K562 (cell line): ENCODE measurements around the gene LTA4H. TPM values are rescaled to one million over a fixed set of nuclear protein-coding genes. Genes with fewer than 3 reads are reported as not detected.

Experiments
- ATAC-seq: fragments of 200-7000 bp; cut with Tn5 transposase; 3 replicates; pipeline ENCODE4 v1.9.1; 2020; ENCODE audit warnings: moderate library complexity
- BruUV-seq: library from RNA; stranded (reverse); fragments of 400-500 nt; replicated peaks from 2 replicates; lab custom pipeline; 2021; lab: Mats Ljungman, UMichigan
- CTCF ChIA-PET: fragments of 300-600 bp; formaldehyde crosslinking; extraction: SDS; loops from one replicate; lab custom pipeline; 2021; ENCODE audit warnings: low intra/inter-chr PET ratio; lab: Yijun Ruan, JAX
- POLR2A ChIA-PET: fragments of 300-600, 350-650 bp; sonication (Branson Sonifier 250); formaldehyde crosslinking; extraction: SDS; loops from one replicate; lab custom pipeline; 2021; ENCODE audit warnings: antibody characterized with exemption, inconsistent platforms; lab: Yijun Ruan, JAX
- DNase-seq, 4 experiments: peaks; one replicate each; pipeline versions ENCODE4 v3.0.0 to v3.0.0-alpha.2; 2011 to 2018; ENCODE audit warnings: low spot score in 3 of 4, mixed read lengths in 3 of 4; ENCODE audit errors: extremely low read depth in 1 of 4
- FAIRE-seq: peaks from 2 replicates; lab custom pipeline; 2011; peaks lifted over from hg19 to GRCh38; lab: Jason Lieb, UNC
- H2AFZ ChIP-seq: 2 replicates; pipeline ENCODE4 v1.6.0; 2011; ENCODE audit warnings: low read depth, low read length, control low read depth, inconsistent platforms
- H3K27ac ChIP-seq: fragments of 200-600 bp; 3 replicates; pipeline ENCODE4 v1.8.0; 2011; ENCODE audit warnings: low read depth, mild to moderate bottlenecking, control low read depth, inconsistent platforms, low read length, moderate library complexity, mixed read lengths; ENCODE audit errors: extremely low read depth
- H3K27me3 ChIP-seq, 2 experiments: fragments of 300-600 bp in 1 of 2; 2 replicates in 1 of 2; 3 replicates in 1 of 2; pipeline versions ENCODE4 v1.6.0 to v1.8.0; 2011; ENCODE audit warnings: inconsistent platforms in 2 of 2, low read length in 2 of 2, mild to moderate bottlenecking in 1 of 2, mixed read lengths in 1 of 2, moderate library complexity in 1 of 2; ENCODE audit not compliant: control insufficient read depth in 2 of 2, insufficient read depth in 2 of 2
- H3K36me3 ChIP-seq: fragments of 300-600 bp; 3 replicates; pipeline ENCODE4 v1.8.0; 2011; ENCODE audit warnings: mild to moderate bottlenecking, low read length, inconsistent platforms; ENCODE audit not compliant: control insufficient read depth, insufficient read depth
- H3K4me1 ChIP-seq, 2 experiments: fragments of 200-600 bp in 1 of 2; replicated peaks in 1 of 2; 2 replicates in 1 of 2; 3 replicates in 1 of 2; pipeline versions ENCODE4 v1.5.1 to v1.8.0; 2011; ENCODE audit warnings: inconsistent platforms in 2 of 2, low read length in 2 of 2, mild to moderate bottlenecking in 1 of 2, mixed read lengths in 1 of 2, moderate library complexity in 1 of 2; ENCODE audit not compliant: control insufficient read depth in 2 of 2, insufficient read depth in 2 of 2
- H3K4me2 ChIP-seq: 2 replicates; pipeline ENCODE4 v1.6.1; 2011; ENCODE audit warnings: low read length, control low read depth, inconsistent platforms, mixed read lengths; ENCODE audit not compliant: insufficient read depth
- H3K4me3 ChIP-seq: fragments of 200-600 bp; sonication (generic), shearing (Covaris generic); 2 replicates; pipeline ENCODE4 v1.5.1; 2016; ENCODE audit warnings: control low read depth, inconsistent platforms
- H3K79me2 ChIP-seq: fragments of 200-600 bp; 3 replicates; pipeline ENCODE4 v1.8.0; 2011; ENCODE audit warnings: low read length, inconsistent platforms; ENCODE audit not compliant: control insufficient read depth, insufficient read depth
- H3K9ac ChIP-seq, 2 experiments: 2 replicates each; pipeline versions ENCODE4 v1.6.0 to v1.6.1; 2011; ENCODE audit warnings: low read depth in 2 of 2, low read length in 2 of 2, control low read depth in 1 of 2, inconsistent platforms in 1 of 2, mild to moderate bottlenecking in 1 of 2, mixed read lengths in 1 of 2; ENCODE audit not compliant: insufficient read depth in 1 of 2
- H3K9me1 ChIP-seq: one replicate; pipeline ENCODE4 v1.6.0; 2011; ENCODE audit warnings: inconsistent platforms, mild to moderate bottlenecking, low read length, moderate library complexity; ENCODE audit not compliant: control insufficient read depth, insufficient read depth
- H3K9me3 ChIP-seq: replicated peaks from 2 replicates; pipeline ENCODE4 v1.5.1; 2011; ENCODE audit warnings: low read depth, low read length, inconsistent platforms; ENCODE audit not compliant: control insufficient read depth, insufficient read depth
- H4K20me1 ChIP-seq: replicated peaks from 2 replicates; pipeline ENCODE4 v1.6.1; 2011; ENCODE audit warnings: low read length, inconsistent platforms, mixed read lengths; ENCODE audit not compliant: control insufficient read depth, insufficient read depth
- CTCF ChIP-seq, 3 experiments: IDR thresholded peaks in 2 of 3; conservative IDR thresholded peaks in 1 of 3; 2 replicates each; pipeline ENCODE4 v1.5.1; 2011 to 2012; ENCODE audit warnings: low read length in 3 of 3, mild to moderate bottlenecking in 3 of 3, control low read depth in 2 of 3, improper control_type of control experiment in 1 of 3, inconsistent platforms in 1 of 3, low read depth in 1 of 3, mixed read lengths in 1 of 3, moderate library complexity in 1 of 3; ENCODE audit not compliant: insufficient read depth in 2 of 3
- HEY1 ChIP-seq: fragments of 250-450 bp; sonication (Bioruptor Pico); IDR thresholded peaks from 2 replicates; pipeline ENCODE4 v1.5.0; 2020; ENCODE audit warnings: mild to moderate bottlenecking, moderate library complexity, borderline replicate concordance
- RAD21 ChIP-seq, 2 experiments: fragments of 250-450 bp in 1 of 2; fragments of 450-650 bp in 1 of 2; sonication (Bioruptor Pico) in 1 of 2; formaldehyde crosslinking in 1 of 2; IDR thresholded peaks in 1 of 2; conservative IDR thresholded peaks in 1 of 2; 2 replicates each; pipeline versions ENCODE4 v1.4.0 to v1.8.0; 2020 to 2022; ENCODE audit warnings: mild to moderate bottlenecking in 2 of 2, moderate library complexity in 1 of 2
- REST ChIP-seq, 2 experiments: fragments of 450-650 bp; formaldehyde crosslinking in 1 of 2; IDR thresholded peaks; 2 replicates each; pipeline versions ENCODE4 v1.4.0 to v1.6.1; 2014 to 2020; ENCODE audit warnings: mild to moderate bottlenecking in 2 of 2, borderline replicate concordance in 1 of 2, low read depth in 1 of 2
- WGBS: fragments of 100-300 bp; shearing (Covaris generic); methylation state at CpG from one replicate; pipeline ENCODE4 v1.1.6; 2016; ENCODE audit warnings: low coverage, mixed read lengths; ENCODE audit not compliant: insufficient coverage; ENCODE audit errors: missing lambda C conversion rate; 5-methylcytosine and 5-hydroxymethylcytosine counted together
- in situ Hi-C: fragments of 300-500 bp; cut with MboI; formaldehyde crosslinking; loops from 4 replicates; pipeline ENCODE4 v1.15.0; 2018; ENCODE audit warnings: inconsistent platforms, mixed read lengths
- intact Hi-C: fragments of 100-400 bp; cut with micrococcal nuclease; formaldehyde crosslinking; loops from 2 replicates; pipeline ENCODE4 v1.14.2; 2022
- polyA plus RNA-seq, 8 experiments: library from polyadenylated mRNA; depleted of rRNA in 4 of 8; stranded (reverse) in 5 of 8; unstranded in 3 of 8; fragments of >200 nt; fragmentation: Nextera tagmentation in 2 of 8; fragmentation: Illumina TruSeq in 1 of 8; extraction: Ambion mirVana in 2 of 8; extraction: Trizol in 1 of 8; gene quantifications; 2 replicates each; pipeline versions ENCODE4 v1.2.1 to v1.2.3, GENCODE V29; 2011 to 2014; ENCODE audit warnings: inconsistent platforms in 1 of 8, missing spikeins in 1 of 8
- total RNA-seq, 7 experiments: library from RNA; depleted of rRNA in 6 of 7; stranded (reverse); fragments of >200 nt in 6 of 7; fragmentation: Illumina TruSeq in 2 of 7; extraction: Trizol in 2 of 7; gene quantifications; 2 replicates each; pipeline versions ENCODE4 v1.2.1 to v1.2.3, GENCODE V29; 2011 to 2021; ENCODE audit warnings: low replicate concordance in 1 of 7

Gene LTA4H
- total and polyA plus RNA-seq, 9 of the 15 experiments (the other 6 are each of a cell fraction or from before 2014, with no cell fraction given), result 25.2 to 58.1 (median 40.5) TPM

GRCh38 chr12:96015672-96016071, 19.7 kb downstream of the LTA4H start:
- Histone ChIP-seq H3K79me2 (no peaks in the 10 kb centered on the region), H4K20me1 (no peaks in the 10 kb centered on the region), H3K9me1 (no peaks in the 10 kb centered on the region), H3K4me2 (no peak overlapping the region), H3K9me3 (no peaks in the 10 kb centered on the region), H3K4me1 (no peaks in the 10 kb centered on the region; a peak in 1 of 5 replicates), H3K36me3 (peaks cover 12% of the 10 kb centered on the region; the same call in 1 of the 3 replicates), H3K27ac (no peak overlapping the region), H3K9ac (no peak overlapping the region), H3K27me3 (no peaks in the 10 kb centered on the region), H2AFZ (no peak overlapping the region), H3K4me3 (no peak overlapping the region)
- no TSS peak for BruUV-seq
- DNase-seq (peak in 1 of 4 experiments; percentile 30), ATAC-seq (peak; percentile 74), FAIRE-seq (peak; percentile 70)
- WGBS, result 49% methylated on average over 5 of the region's 5 CpGs
- intact Hi-C loops, result no loop called here
- POLR2A ChIA-PET, result no interaction called here
- in situ Hi-C loops, result no loop called here
- CTCF ChIA-PET, result no interaction called here
- TF ChIP-seq HEY1 (CRISPR knock-in tag), result no peak
- TF ChIP-seq RAD21 (CRISPR knock-in tag; conservative IDR thresholded peaks at IDR 0.05 in 1 of 2, IDR thresholded peaks at IDR 0.05 in 1 of 2), result peak; percentile 36 to 46; a peak in 3 of 4 replicates
- TF ChIP-seq REST (IDR thresholded peaks at IDR 0.05; ENCODE audit: borderline replicate concordance), result peak; percentile 18; the same call in 1 of the 2 replicates
- TF ChIP-seq REST (CRISPR knock-in tag; IDR thresholded peaks at IDR 0.05; ENCODE audit: low read depth), result no peak
- peak; percentile 32 to 46 (median 40); a peak in 3 of 6 replicates for TF ChIP-seq CTCF (IDR thresholded peaks at IDR 0.05 in 2 of 3, conservative IDR thresholded peaks at IDR 0.05 in 1 of 3; ENCODE audit: insufficient read depth in 2 of 3, low read depth in 1 of 3, low read length in 3 of 3)
